Caco-2 (cell line): ENCODE results near the gene APAF1. TPM values are rescaled to one million over a fixed set of nuclear protein-coding genes. Genes with fewer than 3 reads are reported as not detected.
"Not testable (repeated sequence)": the region's sequence is repeated elsewhere in the genome, so short reads cannot be mapped to it uniquely, and the experiment has no call there.

Experiments used
- BruUV-seq: library from RNA; stranded (reverse); fragments of 400-500 nt; replicated peaks from 2 replicates; lab custom pipeline; 2021; lab: Mats Ljungman, UMichigan
- CTCF ChIA-PET: fragments of 300-600 bp; sonication (Branson Sonifier 250); formaldehyde crosslinking; loops from one replicate; lab custom pipeline; 2022; ENCODE audit warnings: antibody characterized with exemption; lab: Charles Lee
- POLR2A ChIA-PET: fragments of 300-600 bp; sonication (Branson Sonifier 250); formaldehyde crosslinking; loops from one replicate; lab custom pipeline; 2022; ENCODE audit warnings: antibody characterized with exemption; lab: Charles Lee
- DNase-seq, 2 experiments: peaks; one replicate each; pipeline versions ENCODE4 v3.0.0 to v3.0.0-alpha.2; 2020 to 2022
- H3K27me3 ChIP-seq: replicated peaks from 2 replicates; pipeline ENCODE4 v1.6.0; 2011; ENCODE audit warnings: low read length; ENCODE audit not compliant: control insufficient read depth, insufficient read depth
- H3K36me3 ChIP-seq: 2 replicates; pipeline ENCODE4 v1.5.1; 2011; ENCODE audit warnings: low read length; ENCODE audit not compliant: control insufficient read depth, insufficient read depth
- H3K4me1 ChIP-seq: fragments of 250-450 bp; sonication (Bioruptor Pico); 2 replicates; pipeline ENCODE4 v1.5.1; 2020; ENCODE audit warnings: mild to moderate bottlenecking
- H3K4me3 ChIP-seq: 2 replicates; pipeline ENCODE4 v1.5.1; 2011; ENCODE audit warnings: low read depth, mild to moderate bottlenecking, control low read depth, low read length
- H3K9me3 ChIP-seq: fragments of 250-450 bp; sonication (Bioruptor Pico); 2 replicates; pipeline ENCODE4 v1.5.1; 2020; ENCODE audit warnings: mild to moderate bottlenecking, moderate library complexity
- H3K27ac Mint-ChIP-seq: one replicate; pipeline ENCODE4 v1.8.0; 2022; ENCODE audit warnings: mixed read lengths; ENCODE audit not compliant: unreplicated experiment
- H3K27me3 Mint-ChIP-seq: one replicate; pipeline ENCODE4 v1.8.0; 2022; ENCODE audit warnings: mixed read lengths; ENCODE audit not compliant: insufficient read depth, unreplicated experiment
- H3K36me3 Mint-ChIP-seq: one replicate; pipeline ENCODE4 v1.8.0; 2022; ENCODE audit warnings: mild to moderate bottlenecking, mixed read lengths; ENCODE audit not compliant: insufficient read depth, unreplicated experiment
- H3K4me1 Mint-ChIP-seq: one replicate; pipeline ENCODE4 v1.8.0; 2022; ENCODE audit warnings: low read depth, mixed read lengths; ENCODE audit not compliant: unreplicated experiment
- H3K4me3 Mint-ChIP-seq: one replicate; pipeline ENCODE4 v1.8.0; 2022; ENCODE audit warnings: mild to moderate bottlenecking, moderate library complexity, mixed read lengths; ENCODE audit not compliant: unreplicated experiment
- H3K9me3 Mint-ChIP-seq: one replicate; pipeline ENCODE4 v1.8.0; 2022; ENCODE audit warnings: mixed read lengths; ENCODE audit not compliant: unreplicated experiment
- intact Hi-C: fragments of 100-400 bp; cut with micrococcal nuclease; formaldehyde crosslinking; loops from one replicate; pipeline ENCODE4 v1.10.0; 2022; ENCODE audit not compliant: unreplicated experiment
- total RNA-seq: library from RNA; stranded (reverse); gene quantifications from 2 replicates; pipeline ENCODE4 v1.2.3, GENCODE V29; 2022
- TF ChIP-seq, protein P1 (sequence below), 2 experiments: fragments of 200-600 bp in 1 of 2; IDR thresholded peaks; 1 replicate in 1 of 2; 2 replicates in 1 of 2; pipeline versions ENCODE4 v1.5.1 to v1.8.0; 2011 to 2022; ENCODE audit warnings: antibody characterized with exemption in 1 of 2, control low read depth in 1 of 2, inconsistent platforms in 1 of 2, low read depth in 1 of 2, low read length in 1 of 2, mild to moderate bottlenecking in 1 of 2, moderate library complexity in 1 of 2; ENCODE audit not compliant: insufficient read depth in 1 of 2, severe bottlenecking in 1 of 2, unreplicated experiment in 1 of 2

Gene APAF1
- total RNA-seq, 1 experiment from 2014 or later, result 13.4 TPM

DNA sequence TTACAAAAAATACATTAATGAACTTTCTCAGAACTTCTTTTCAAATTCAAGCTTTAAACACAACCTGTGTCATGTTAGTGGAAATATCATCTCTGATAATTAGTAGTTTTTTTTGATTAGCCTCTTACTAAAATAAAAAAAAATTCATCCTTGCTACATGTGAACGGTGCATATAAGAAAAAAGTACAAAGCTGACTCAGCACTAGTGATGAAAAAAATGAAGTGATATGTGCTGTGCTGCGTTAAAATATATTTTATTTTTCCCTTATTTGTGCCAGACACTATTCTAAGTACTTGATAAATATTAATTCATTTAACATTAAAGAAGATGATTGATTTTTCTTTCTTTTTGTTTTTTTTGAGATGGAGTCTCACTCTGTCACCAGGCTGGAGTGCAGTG is 8.0 kb upstream of the APAF1 start:
- no peak overlapping the region for H3K4me3 ChIP-seq
- POLR2A ChIA-PET, result no interaction called here
- H3K36me3 ChIP-seq, result no peaks in the 10 kb centered on the region
- H3K4me1 Mint-ChIP-seq, result peaks cover 7% of the 10 kb centered on the region
- no peaks in the 10 kb centered on the region for H3K27me3 ChIP-seq
- CTCF ChIA-PET, result no interaction called here
- intact Hi-C loops, result no loop called here
- H3K9me3 ChIP-seq, result no peaks in the 10 kb centered on the region
- no peaks in the 10 kb centered on the region for H3K36me3 Mint-ChIP-seq
- TF ChIP-seq, protein P1, sequence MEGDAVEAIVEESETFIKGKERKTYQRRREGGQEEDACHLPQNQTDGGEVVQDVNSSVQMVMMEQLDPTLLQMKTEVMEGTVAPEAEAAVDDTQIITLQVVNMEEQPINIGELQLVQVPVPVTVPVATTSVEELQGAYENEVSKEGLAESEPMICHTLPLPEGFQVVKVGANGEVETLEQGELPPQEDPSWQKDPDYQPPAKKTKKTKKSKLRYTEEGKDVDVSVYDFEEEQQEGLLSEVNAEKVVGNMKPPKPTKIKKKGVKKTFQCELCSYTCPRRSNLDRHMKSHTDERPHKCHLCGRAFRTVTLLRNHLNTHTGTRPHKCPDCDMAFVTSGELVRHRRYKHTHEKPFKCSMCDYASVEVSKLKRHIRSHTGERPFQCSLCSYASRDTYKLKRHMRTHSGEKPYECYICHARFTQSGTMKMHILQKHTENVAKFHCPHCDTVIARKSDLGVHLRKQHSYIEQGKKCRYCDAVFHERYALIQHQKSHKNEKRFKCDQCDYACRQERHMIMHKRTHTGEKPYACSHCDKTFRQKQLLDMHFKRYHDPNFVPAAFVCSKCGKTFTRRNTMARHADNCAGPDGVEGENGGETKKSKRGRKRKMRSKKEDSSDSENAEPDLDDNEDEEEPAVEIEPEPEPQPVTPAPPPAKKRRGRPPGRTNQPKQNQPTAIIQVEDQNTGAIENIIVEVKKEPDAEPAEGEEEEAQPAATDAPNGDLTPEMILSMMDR (IDR thresholded peaks at IDR 0.05; ENCODE audit: insufficient read depth in 1 of 2, low read depth in 1 of 2, low read length in 1 of 2, severe bottlenecking in 1 of 2, unreplicated experiment in 1 of 2), result no peak
- H3K4me1 ChIP-seq, result 0 out of 2 replicates have a peak, but pooled peaks cover 7% of the 10 kb centered on the region
- no peaks in the 10 kb centered on the region for H3K9me3 Mint-ChIP-seq
- no peak for DNase-seq
- BruUV-seq, result no TSS peak
- no peak overlapping the region for H3K4me3 Mint-ChIP-seq
- H3K27ac Mint-ChIP-seq, result no peak overlapping the region
- no peaks in the 10 kb centered on the region for H3K27me3 Mint-ChIP-seq

DNA sequence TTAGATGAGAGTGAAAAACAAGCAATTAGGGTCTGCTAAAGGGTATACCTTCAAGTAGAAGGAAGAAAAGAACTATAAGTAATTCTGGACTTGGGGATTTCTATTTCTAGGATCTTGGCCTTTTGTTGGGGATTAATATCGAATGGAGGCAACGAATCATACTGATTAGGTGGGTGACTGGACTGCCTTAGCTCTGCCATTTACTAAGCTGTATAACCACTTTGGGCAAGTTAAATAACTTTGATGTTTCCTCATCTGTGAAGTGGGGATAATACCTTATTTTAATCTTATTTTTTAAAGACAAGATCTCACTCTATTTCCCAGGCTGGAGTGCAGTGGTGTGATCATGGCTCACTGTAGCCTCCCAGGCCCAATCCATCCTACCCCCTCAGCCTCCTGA is 7.1 kb upstream of the APAF1 start:
- H3K4me3 Mint-ChIP-seq, result no peak overlapping the region
- H3K27me3 Mint-ChIP-seq, result no peaks in the 10 kb centered on the region
- H3K36me3 ChIP-seq, result no peaks in the 10 kb centered on the region
- no peaks in the 10 kb centered on the region for H3K27me3 ChIP-seq
- H3K36me3 Mint-ChIP-seq, result no peaks in the 10 kb centered on the region
- peaks cover 7% of the 10 kb centered on the region for H3K4me1 Mint-ChIP-seq
- no TSS peak for BruUV-seq
- 0 out of 2 replicates have a peak, but pooled peaks cover 7% of the 10 kb centered on the region for H3K4me1 ChIP-seq
- H3K4me3 ChIP-seq, result no peak overlapping the region
- TF ChIP-seq, protein P1 (IDR thresholded peaks at IDR 0.05; ENCODE audit: insufficient read depth in 1 of 2, low read depth in 1 of 2, low read length in 1 of 2, severe bottlenecking in 1 of 2, unreplicated experiment in 1 of 2), result no peak
- no peaks in the 10 kb centered on the region for H3K9me3 Mint-ChIP-seq
- DNase-seq, result no peak
- intact Hi-C loops, result no loop called here
- no peak overlapping the region for H3K27ac Mint-ChIP-seq
- POLR2A ChIA-PET, result interaction anchor here (0.9 kb wide), 1 partner anchor 45 kb away, joined by 6 read pairs; no protein-coding TSS in a partner anchor
- H3K9me3 ChIP-seq, result no peaks in the 10 kb centered on the region
- CTCF ChIA-PET, result interaction anchor here (1.0 kb wide), 1 partner anchor 71 kb away, joined by 3 read pairs; no protein-coding TSS in a partner anchor

DNA sequence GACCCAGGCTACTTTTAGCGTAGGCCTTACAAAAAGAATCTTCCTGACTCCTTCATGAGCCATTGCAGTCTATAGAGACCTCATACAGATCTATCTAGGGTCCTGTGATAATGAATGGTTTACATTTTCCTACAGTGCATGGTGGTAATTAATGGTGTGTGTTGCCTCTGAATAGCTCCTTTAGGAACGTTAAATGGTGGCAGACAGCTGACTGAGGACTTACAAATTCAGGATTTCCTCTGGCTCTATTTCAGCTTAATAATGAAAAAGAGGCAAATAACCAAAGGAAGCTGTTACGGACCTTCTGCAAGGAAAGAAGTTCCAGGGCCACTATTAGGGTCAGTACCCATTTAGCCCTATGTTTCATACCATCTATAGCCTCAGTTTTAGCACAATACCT is 5.6 kb upstream of the APAF1 start:
- Histone ChIP-seq H3K36me3 (no peaks in the 10 kb centered on the region), H3K27me3 (no peaks in the 10 kb centered on the region), H3K9me3 (no peaks in the 10 kb centered on the region), H3K4me3 (no peak overlapping the region), H3K4me1 (0 out of 2 replicates have a peak, but pooled peaks cover 7% of the 10 kb centered on the region)
- TF ChIP-seq, protein P1 (IDR thresholded peaks at IDR 0.05; ENCODE audit: insufficient read depth in 1 of 2, low read depth in 1 of 2, low read length in 1 of 2, severe bottlenecking in 1 of 2, unreplicated experiment in 1 of 2), result no peak
- ChIA-PET POLR2A (no interaction called here), CTCF (interaction anchor here (0.5 kb wide), 1 partner anchor 73 kb away, joined by 4 read pairs; no protein-coding TSS in a partner anchor)
- BruUV-seq, result no TSS peak
- intact Hi-C loops, result no loop called here
- no peak for DNase-seq
- Mint-ChIP-seq H3K4me1 (peaks cover 7% of the 10 kb centered on the region), H3K4me3 (no peak overlapping the region), H3K27ac (no peak overlapping the region), H3K36me3 (no peaks in the 10 kb centered on the region), H3K9me3 (no peaks in the 10 kb centered on the region), H3K27me3 (no peaks in the 10 kb centered on the region)

DNA sequence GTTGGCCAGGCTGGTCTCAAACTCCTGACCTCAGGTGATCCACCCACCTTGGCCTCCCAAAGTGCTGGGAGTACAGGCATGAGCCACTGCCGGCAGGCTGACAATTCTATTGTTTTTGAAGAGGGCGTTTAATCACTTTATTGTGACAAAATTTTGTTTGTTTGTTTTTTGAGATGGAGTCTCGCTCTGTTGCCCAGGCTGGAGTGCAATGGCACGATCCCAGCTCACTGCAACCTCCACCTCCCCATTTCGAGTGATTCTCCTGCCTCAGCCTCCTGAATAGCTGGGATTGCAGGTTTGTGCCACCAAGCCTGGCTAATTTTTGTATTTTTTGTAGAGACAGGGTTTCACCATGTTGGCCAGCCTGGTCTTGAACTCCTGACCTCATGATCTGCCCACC is 2.3 kb upstream of the APAF1 start:
- BruUV-seq, POLR2A ChIA-PET, H3K27ac Mint-ChIP-seq, CTCF ChIA-PET, H3K27me3 Mint-ChIP-seq, H3K4me3 ChIP-seq, intact Hi-C loops, H3K27me3 ChIP-seq, DNase-seq, H3K9me3 Mint-ChIP-seq, H3K4me1 ChIP-seq, H3K36me3 Mint-ChIP-seq, H3K36me3 ChIP-seq, H3K4me1 Mint-ChIP-seq, H3K9me3 ChIP-seq, H3K4me3 Mint-ChIP-seq: not testable (repeated sequence)
